HG02678 (cell line): ENCODE measurements around the gene NIM1K.
"Not testable (repeated sequence)": the region's sequence is repeated elsewhere in the genome, so short reads cannot be mapped to it uniquely, and the experiment has no call there.

Source experiments
- ATAC-seq: cut with Tn5 transposase; IDR thresholded peaks from one replicate; pipeline ENCODE4 v1.9.1; 2021; ENCODE audit warnings: mild to moderate bottlenecking, moderate library complexity; ENCODE audit not compliant: unreplicated experiment

The NIM1K gene

DNA sequence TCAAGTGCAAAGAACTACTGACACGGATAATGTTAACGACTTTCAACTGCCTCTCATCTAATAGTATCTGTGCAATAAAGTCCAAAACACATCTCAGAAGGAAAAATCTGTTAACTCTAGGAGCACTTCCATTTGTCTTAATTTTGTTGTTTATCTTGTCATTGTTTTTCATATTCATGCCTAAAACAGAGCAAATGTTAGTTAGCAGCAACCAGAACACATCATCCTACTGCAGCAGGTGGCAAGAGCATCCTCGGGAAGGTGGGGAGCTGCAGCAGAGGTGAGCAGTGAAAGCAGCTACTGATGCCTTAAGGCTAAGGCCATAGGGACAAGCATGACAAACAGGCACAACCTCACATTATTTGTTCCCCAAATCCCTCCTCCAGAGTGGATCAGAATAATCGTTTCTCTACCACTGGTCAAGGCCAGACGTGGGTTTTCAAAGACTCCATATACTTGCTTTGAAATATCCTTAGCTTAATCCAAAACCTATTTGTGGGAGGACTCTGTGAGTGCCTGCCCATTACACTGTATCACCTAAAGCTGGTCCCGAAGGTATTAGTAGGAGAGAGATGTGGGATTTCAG, 120.1 kb downstream of the NIM1K start:
- no peak for ATAC-seq

DNA sequence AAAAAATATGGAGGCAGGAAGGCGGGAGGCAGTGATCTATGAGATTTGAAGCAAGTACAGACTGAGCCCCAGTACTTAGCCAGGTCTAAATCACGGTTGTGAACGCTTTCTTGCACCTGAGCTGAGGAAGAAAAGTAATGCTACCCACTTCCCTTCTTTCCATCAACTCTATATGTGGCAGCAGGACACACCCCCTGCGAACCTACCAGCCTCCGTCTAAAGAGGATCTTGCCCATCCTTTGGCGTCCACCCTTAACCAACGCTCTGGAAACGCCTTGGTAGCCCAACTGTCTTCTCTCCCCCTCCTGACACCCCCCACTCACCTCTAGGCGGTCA, 120.6 kb downstream of the NIM1K start:
- ATAC-seq: peak; percentile 2

DNA sequence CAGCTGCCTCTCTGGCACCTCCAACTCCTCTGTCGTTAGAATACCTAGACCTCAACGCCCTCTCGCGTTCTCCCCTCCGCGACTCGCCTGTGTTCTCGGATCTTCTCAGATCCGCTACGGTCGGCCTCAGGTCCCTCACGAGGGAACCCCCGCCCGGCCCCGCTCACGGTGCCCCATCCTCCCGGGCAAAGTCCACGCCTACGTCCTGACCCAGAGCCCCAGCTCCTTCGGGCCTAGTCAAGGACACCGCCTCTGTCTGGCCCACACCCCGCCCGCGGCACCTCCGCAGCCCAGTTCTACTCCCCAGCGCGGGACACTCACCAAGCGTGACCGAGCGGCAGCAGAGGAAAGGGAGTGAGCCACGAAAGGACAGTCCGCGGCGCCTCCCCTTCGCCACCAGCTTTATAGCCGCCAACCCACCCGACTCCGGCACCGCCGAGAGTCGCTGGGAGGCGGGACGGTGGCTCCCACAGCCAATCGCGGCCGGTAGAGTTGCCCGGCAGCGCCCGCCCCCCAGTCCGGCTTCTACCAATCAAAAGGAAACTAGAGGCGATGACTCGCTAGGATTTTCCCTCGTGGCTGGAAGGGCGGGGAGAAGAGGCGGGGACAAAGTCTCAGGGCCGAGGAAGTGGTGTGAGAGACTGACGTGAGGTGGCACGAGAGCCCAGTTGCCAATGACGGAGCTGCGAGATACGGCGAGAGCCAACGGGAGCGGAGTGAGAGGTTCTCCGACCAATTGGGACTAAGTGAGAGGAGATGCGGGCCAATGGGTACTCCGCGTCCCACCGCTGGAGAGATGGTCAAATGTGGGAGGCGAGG, 121.2 kb downstream of the NIM1K start, which contains the start of gene HMGCS1:
Gene HMGCS1 (minus strand): TSS at position 378 of the 819 bp plus-strand sequence. CDS start 14,447 bp downstream, outside the sequence.
- peak; percentile 90 for ATAC-seq

DNA sequence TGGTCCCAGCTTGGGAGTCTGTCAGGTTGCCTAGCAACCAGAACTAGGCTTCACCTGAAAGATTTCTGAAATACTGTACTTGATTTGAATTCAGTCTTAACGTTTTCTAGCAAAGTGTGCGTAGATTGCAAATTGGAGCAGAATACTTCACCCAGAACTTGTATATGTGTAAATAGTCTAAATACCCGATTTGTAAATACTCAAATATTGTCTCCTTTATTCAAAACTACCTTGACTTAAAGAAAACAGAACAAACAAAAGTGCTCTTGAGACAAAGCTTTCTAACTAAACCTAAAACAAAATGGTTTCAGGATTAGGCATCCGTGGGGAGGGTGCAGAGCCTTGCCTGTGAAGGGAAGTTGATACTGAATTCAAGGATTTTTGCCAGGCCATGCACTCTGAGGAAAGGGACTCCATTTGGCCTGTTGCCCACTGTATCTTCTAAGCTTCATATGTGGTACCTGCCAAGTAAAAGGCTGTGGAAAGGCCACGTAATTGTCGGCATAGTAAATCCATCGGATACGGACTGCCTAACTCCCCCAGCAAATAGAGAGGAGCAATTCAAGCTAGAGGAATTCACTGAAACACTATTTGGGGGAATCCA, 121.9 kb downstream of the NIM1K start:
- ATAC-seq: no peak

DNA sequence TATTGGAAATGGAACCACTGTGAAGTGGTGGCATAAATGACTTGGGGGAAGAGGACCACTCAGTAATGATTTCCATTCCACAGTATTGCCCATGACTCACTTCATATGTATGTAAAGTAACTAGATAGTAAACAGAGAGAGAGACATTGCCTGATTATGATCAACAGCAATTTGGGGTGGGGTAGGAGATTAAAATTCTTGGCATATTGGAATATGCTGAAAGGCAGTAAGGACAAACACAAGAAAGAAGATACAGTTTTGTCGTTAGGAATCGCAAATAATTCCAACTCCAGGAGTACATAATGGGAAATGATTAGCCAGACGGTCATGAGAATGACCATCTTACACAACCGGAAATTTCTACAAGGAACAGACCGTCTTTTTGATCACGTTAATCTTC, 122.7 kb downstream of the NIM1K start:
- ATAC-seq: no peak

DNA sequence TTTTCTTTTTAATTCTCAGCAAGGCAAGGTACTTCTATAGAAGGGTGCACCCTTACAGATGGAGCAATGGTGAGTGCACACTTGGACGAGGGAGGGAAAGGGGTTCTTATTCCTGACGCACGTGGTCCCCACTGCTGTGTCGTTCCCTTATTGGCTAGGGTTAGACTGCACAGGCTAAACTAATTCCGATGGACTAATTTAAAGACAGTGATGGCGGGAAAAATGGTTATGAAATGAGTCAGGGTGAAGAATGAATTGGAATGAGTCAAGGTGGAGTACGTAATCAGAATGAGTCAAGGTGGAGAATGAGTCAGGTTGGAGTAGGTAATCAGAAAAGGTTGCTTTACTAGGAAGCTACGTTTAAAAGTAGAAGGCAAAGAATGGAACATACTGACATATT, 123.2 kb downstream of the NIM1K start:
- no peak for ATAC-seq

DNA sequence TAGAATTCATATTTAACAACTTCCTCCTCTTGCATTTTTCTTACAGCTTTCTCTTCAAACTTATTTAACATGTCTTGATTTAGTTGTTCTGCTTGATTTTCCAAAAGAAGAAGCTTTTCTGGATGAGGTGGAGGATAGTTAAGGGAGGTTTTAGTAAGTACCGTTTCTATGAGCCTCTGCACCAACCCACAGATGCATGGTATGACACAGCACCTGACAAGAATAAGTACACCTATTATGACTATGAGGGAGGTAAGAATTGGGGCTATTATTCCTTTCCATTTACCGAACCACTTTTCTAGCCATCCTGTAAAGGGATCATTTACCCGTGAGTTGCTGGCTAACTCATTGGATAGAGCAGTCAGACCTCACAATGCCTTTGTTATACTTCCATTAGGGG, 123.7 kb downstream of the NIM1K start:
- ATAC-seq: no peak

DNA sequence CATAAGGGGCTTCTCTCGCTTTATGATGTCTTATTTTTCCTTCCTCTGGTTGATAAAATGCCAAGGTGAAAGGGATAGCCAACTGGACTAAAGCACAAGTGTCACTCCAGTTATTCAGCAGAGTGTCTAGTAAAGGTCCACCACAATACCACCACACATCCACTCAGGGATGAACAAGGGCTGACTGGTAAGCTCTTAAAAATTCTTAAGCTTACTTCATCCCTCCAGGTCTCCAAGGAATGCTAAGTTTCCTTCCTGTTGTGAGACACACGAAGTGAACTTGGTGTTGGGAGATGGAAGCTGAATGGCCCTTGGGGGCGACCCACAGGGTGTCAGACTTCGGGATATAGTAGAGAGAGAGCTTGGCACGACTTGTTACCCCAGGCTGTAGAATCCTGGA, 124.4 kb downstream of the NIM1K start:
- no peak for ATAC-seq

DNA sequence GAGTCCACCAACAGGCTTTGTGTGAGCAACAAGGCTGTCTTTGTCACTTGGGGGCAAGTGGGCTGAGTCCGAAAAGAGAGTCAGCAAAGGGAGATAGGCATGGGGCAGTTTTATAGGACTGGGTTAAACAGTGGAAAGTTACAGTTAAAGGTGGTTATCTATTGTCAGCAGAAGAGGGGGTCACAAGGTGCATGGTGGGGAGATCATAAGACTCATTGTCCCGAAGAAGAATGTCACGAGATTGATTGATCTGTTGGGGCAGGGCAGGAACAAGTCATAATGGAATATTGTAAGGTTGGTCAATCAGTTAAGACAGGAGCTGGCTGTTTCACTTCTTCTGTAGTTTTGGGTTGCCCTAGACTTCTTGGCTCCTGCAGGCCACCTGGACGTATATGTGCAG, 128.8 kb downstream of the NIM1K start:
- ATAC-seq: no peak

DNA sequence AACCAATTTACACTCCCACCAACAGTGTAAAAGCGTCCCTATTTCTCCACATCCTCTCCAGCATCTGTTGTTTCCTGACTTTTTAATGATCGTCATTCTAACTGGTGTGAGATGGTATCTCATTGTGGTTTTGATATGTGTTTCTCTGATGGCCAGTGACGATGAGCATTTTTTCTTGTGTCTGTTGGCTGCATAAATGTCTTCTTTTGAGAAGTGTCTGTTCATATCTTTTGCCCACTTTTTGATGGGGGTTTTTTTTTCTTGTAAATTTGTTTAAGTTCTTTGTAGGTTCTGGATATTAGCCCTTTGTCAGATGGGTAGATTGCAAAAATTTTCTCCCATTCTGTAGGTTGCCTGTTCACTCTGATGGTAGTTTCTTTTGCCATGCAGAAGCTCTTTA, 131.5 kb downstream of the NIM1K start:
- not testable (repeated sequence) for ATAC-seq

DNA sequence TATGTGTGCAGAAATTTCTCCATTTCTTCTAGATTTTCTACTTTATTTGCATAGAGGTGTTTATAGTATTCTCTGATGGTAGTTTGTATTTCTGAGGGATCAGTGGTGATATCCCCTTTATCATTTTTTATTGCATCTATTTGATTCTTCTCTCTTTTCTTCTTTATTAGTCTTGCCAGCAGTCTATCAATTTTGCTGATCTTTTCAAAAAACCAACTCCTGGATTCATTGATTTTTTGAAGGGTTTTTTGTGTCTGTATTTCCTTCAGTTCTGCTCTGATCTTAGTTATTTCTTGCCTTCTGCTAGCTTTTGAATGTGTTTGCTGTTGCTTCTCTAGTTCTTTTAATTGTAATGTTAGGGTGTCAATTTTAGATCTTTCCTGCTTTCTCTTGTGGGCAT, 133.6 kb downstream of the NIM1K start:
- ATAC-seq: not testable (repeated sequence)
